ENCODE results near the gene FTO.
"Not testable (repeated sequence)": the region's sequence is repeated elsewhere in the genome, so short reads cannot be mapped to it uniquely, and the experiment has no call there.

FTO gene

DNA sequence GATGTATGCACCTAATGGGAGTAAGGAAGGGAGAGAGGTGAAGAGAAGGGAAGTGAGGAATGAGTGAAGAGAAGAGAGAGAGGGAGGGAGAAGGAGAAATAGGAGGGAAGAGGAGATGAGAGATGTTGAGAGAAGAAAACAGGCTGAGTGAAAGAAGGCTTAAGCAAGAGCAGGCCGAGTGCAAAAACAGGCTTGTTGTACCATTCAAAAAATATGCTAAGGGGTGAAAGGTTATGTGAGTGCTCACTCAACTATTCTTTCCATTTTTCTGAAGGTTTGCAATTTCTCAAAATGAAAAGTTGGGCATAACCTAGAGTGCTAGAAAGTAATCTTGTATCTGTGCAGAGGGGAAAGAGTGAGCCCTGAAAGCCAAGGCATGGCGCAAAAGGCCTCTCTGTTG, 23.2 kb upstream of the FTO start:
- Histone ChIP-seq H3K9ac (ENCODE audit: low read length) (no peak overlapping the region), H3K36me3 (ENCODE audit: control insufficient read depth, insufficient read depth, low read length) (peaks cover 9% of the 10 kb centered on the region), H3K4me3 (ENCODE audit: low read depth, low read length) (no peak overlapping the region), H3K9me3 (ENCODE audit: control insufficient read depth, insufficient read depth, low read depth, low read length) (0 out of 2 replicates have a peak, but pooled peaks cover 4% of the 10 kb centered on the region), H3K4me1 (ENCODE audit: control insufficient read depth, insufficient read depth, low read length) (peaks cover 5% of the 10 kb centered on the region; the same call in 1 of the 2 replicates), H3K27ac (ENCODE audit: low read depth, low read length) (no peak overlapping the region), H3K27me3 (ENCODE audit: control insufficient read depth, insufficient read depth, low read length) (no peaks in the 10 kb centered on the region)

DNA sequence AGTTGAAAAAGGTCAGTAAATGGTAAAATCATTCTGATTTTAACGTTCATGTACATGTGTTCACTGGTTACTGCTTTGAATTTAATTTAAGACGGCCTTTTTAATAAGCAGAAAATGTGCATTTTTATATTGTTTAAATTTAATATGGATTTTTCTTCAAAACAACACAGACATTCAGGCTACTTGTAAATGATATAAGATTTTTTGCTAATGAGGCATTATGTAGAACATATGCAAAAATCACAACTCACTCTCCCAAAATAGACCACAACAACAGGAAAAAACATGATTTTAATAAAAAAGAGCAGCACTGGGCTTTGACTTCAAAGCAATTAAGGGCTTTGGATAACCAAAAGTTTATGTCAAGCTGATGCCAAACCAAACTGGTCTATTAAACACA, 22.6 kb upstream of the FTO start:
- Histone ChIP-seq H3K27me3 (ENCODE audit: control insufficient read depth, insufficient read depth, low read length) (no peaks in the 10 kb centered on the region), H3K4me1 (ENCODE audit: control insufficient read depth, insufficient read depth, low read length) (peaks cover 5% of the 10 kb centered on the region; the same call in 1 of the 2 replicates), H3K4me3 (ENCODE audit: low read depth, low read length) (no peak overlapping the region), H3K9ac (ENCODE audit: low read length) (no peak overlapping the region), H3K27ac (ENCODE audit: low read depth, low read length) (no peak overlapping the region), H3K36me3 (ENCODE audit: control insufficient read depth, insufficient read depth, low read length) (peaks cover 12% of the 10 kb centered on the region), H3K9me3 (ENCODE audit: control insufficient read depth, insufficient read depth, low read depth, low read length) (0 out of 2 replicates have a peak, but pooled peaks cover 4% of the 10 kb centered on the region)

DNA sequence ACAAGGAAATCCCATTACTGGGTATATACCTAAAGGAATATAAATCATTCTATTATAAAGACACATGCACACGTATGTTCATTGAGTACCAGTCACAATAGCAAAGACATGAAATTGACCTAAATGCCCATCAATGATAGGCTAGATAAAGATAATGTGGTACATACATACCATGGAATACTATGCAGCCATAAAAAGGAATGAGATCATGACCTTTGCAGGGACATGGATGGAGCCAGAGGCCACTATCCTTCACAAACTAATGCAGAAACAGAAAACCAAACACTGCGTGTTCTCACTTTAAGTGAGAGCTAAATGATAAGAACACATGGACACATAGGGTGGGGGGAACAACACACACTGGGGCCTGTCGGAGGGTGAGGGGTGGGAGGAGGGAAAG, 18.6 kb upstream of the FTO start:
- not testable (repeated sequence) for H3K4me1 ChIP-seq (ENCODE audit: control insufficient read depth, insufficient read depth, low read length); H3K27ac ChIP-seq (ENCODE audit: low read depth, low read length); H3K9me3 ChIP-seq (ENCODE audit: control insufficient read depth, insufficient read depth, low read depth, low read length); H3K27me3 ChIP-seq (ENCODE audit: control insufficient read depth, insufficient read depth, low read length); H3K9ac ChIP-seq (ENCODE audit: low read length); H3K4me3 ChIP-seq (ENCODE audit: low read depth, low read length)
- peaks cover 21% of the 10 kb centered on the region for H3K36me3 ChIP-seq (ENCODE audit: control insufficient read depth, insufficient read depth, low read length)

GRCh38 chr16:53686710-53687109, 17.2 kb upstream of the FTO start:
- H3K27ac ChIP-seq (ENCODE audit: low read depth, low read length) = no peak overlapping the region
- peaks cover 21% of the 10 kb centered on the region for H3K36me3 ChIP-seq (ENCODE audit: control insufficient read depth, insufficient read depth, low read length)
- H3K9me3 ChIP-seq (ENCODE audit: control insufficient read depth, insufficient read depth, low read depth, low read length) = 0 out of 2 replicates have a peak, but pooled peaks cover 4% of the 10 kb centered on the region
- no peaks in the 10 kb centered on the region for H3K4me1 ChIP-seq (ENCODE audit: control insufficient read depth, insufficient read depth, low read length)
- no peaks in the 10 kb centered on the region for H3K27me3 ChIP-seq (ENCODE audit: control insufficient read depth, insufficient read depth, low read length)
- H3K9ac ChIP-seq (ENCODE audit: low read length) = no peak overlapping the region
- no peak overlapping the region for H3K4me3 ChIP-seq (ENCODE audit: low read depth, low read length)

DNA sequence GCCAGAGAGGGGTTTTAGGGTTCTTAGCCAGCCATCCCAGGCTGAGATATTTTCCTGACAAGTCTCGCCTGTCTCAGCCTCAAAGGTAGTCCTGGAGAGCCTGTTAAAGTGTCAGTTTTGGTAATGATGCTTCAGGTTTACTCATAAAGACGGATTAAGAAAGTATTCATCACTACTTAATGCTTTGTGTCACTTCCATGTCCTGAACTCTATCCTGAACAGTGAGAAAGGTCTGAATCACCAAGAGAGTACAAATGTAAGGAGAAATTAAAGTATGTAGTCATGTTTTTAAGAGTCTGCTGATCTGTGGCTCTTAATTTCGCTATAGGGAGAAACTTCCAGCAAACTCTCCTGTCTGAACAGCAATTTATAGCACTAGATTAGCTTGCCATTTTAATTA, 14.3 kb upstream of the FTO start:
- Histone ChIP-seq H3K4me1 (ENCODE audit: control insufficient read depth, insufficient read depth, low read length) (no peaks in the 10 kb centered on the region), H3K27me3 (ENCODE audit: control insufficient read depth, insufficient read depth, low read length) (no peaks in the 10 kb centered on the region), H3K9me3 (ENCODE audit: control insufficient read depth, insufficient read depth, low read depth, low read length) (0 out of 2 replicates have a peak, but pooled peaks cover 4% of the 10 kb centered on the region), H3K4me3 (ENCODE audit: low read depth, low read length) (no peak overlapping the region), H3K9ac (ENCODE audit: low read length) (no peak overlapping the region), H3K27ac (ENCODE audit: low read depth, low read length) (no peak overlapping the region), H3K36me3 (ENCODE audit: control insufficient read depth, insufficient read depth, low read length) (peaks cover 21% of the 10 kb centered on the region)

DNA sequence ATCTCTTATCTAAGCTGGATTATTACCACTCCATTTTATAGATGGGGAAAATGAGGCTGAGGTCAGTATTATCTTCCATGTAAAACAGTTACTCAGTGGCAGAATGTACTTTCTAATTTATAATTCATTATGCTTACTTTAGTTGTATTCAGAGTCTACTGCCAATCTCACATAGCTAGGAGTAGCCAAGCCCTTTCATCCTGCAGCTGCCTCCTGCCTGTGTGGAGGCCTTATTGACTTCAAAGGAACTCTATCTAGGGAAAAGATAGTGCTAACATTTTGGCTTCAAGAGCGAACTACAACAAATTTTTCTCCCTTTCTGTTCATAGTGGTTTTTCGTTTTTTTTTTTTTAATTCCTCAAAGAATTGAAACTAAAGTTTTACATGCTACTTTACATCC, 13.2 kb upstream of the FTO start:
- Histone ChIP-seq H3K36me3 (ENCODE audit: control insufficient read depth, insufficient read depth, low read length) (peaks cover 22% of the 10 kb centered on the region), H3K27ac (ENCODE audit: low read depth, low read length) (no peak overlapping the region), H3K4me1 (ENCODE audit: control insufficient read depth, insufficient read depth, low read length) (no peaks in the 10 kb centered on the region), H3K9ac (ENCODE audit: low read length) (no peak overlapping the region), H3K27me3 (ENCODE audit: control insufficient read depth, insufficient read depth, low read length) (no peaks in the 10 kb centered on the region), H3K4me3 (ENCODE audit: low read depth, low read length) (no peak overlapping the region), H3K9me3 (ENCODE audit: control insufficient read depth, insufficient read depth, low read depth, low read length) (no peaks in the 10 kb centered on the region)

DNA sequence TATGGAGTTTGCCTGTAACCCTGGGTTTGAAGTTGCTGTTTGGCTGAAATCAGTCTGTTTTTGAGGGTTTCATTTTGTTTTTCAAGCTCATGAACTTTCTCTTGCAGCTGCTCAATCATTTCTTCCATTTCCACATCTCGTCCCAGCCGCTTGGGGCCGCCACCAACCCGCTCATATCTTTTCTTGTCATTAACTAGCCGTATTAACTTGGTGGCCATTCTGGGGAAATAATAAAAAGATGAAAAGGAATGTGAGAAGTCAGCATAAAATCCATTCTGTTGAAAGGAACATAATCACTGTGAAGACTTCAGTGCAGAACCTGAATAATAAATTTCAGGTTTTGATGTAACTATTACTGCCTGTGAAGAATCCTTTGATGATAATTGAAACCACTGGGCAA, 11.8 kb upstream of the FTO start:
- Histone ChIP-seq H3K36me3 (ENCODE audit: control insufficient read depth, insufficient read depth, low read length) (peaks cover 17% of the 10 kb centered on the region), H3K4me1 (ENCODE audit: control insufficient read depth, insufficient read depth, low read length) (no peaks in the 10 kb centered on the region), H3K9me3 (ENCODE audit: control insufficient read depth, insufficient read depth, low read depth, low read length) (no peaks in the 10 kb centered on the region), H3K4me3 (ENCODE audit: low read depth, low read length) (no peak overlapping the region), H3K27ac (ENCODE audit: low read depth, low read length) (no peak overlapping the region), H3K9ac (ENCODE audit: low read length) (no peak overlapping the region), H3K27me3 (ENCODE audit: control insufficient read depth, insufficient read depth, low read length) (no peaks in the 10 kb centered on the region)

DNA sequence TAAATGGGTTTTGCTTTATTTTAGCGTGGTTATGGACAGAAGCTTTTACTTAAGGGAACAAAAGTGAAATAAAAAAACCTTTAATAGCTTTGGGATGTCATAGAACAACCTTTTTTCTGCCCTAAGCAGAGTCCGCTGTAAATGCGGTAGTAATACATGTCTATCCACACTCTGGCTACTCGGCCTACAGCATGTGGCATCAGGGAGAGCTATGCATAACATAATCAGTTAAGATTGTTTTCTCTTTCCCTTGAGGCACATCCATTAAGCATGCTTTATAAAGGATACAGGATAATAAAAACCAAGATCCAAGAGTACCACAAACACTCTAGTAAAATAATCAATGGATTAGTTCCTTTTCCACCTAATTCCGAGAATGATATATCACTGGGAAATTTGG, 10.6 kb upstream of the FTO start:
- H3K4me1 ChIP-seq (ENCODE audit: control insufficient read depth, insufficient read depth, low read length) = no peaks in the 10 kb centered on the region
- peaks cover 14% of the 10 kb centered on the region for H3K36me3 ChIP-seq (ENCODE audit: control insufficient read depth, insufficient read depth, low read length)
- no peaks in the 10 kb centered on the region for H3K9me3 ChIP-seq (ENCODE audit: control insufficient read depth, insufficient read depth, low read depth, low read length)
- H3K27me3 ChIP-seq (ENCODE audit: control insufficient read depth, insufficient read depth, low read length) = no peaks in the 10 kb centered on the region
- H3K9ac ChIP-seq (ENCODE audit: low read length) = no peak overlapping the region
- H3K4me3 ChIP-seq (ENCODE audit: low read depth, low read length) = no peak overlapping the region
- no peak overlapping the region for H3K27ac ChIP-seq (ENCODE audit: low read depth, low read length)

- H3K36me3 ChIP-seq (ENCODE audit: control insufficient read depth, insufficient read depth, low read length) = peaks cover 18% of the 10 kb centered on the region
- no peak overlapping the region for H3K9ac ChIP-seq (ENCODE audit: low read length)
- no peaks in the 10 kb centered on the region for H3K27me3 ChIP-seq (ENCODE audit: control insufficient read depth, insufficient read depth, low read length)
- no peak overlapping the region for H3K4me3 ChIP-seq (ENCODE audit: low read depth, low read length)
- H3K27ac ChIP-seq (ENCODE audit: low read depth, low read length) = no peak overlapping the region
- no peaks in the 10 kb centered on the region for H3K4me1 ChIP-seq (ENCODE audit: control insufficient read depth, insufficient read depth, low read length)
- no peaks in the 10 kb centered on the region for H3K9me3 ChIP-seq (ENCODE audit: control insufficient read depth, insufficient read depth, low read depth, low read length)
These were observed 8.9 kb upstream of the FTO start for GRCh38 chr16:53695070-53695469.

DNA sequence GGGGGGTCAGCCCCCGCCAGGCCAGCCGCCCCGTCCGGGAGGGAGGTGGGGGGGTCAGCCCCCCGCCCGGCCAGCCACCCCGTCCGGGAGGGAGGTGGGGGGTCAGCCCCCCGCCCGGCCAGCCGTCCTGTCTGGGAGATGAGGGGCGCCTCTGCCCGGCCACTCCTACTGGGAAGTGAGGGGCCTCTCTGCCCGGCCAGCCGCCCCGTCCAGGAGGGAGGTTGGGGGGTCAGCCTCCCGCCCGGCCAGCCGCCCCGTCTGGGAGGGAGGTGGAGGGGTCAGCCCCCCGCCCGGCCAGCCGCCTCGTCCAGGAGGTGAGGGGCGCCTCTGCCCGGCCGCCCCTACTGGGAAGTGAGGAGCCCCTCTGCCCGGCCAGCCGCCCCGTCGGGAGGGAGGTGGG, 5.7 kb upstream of the FTO start:
- H3K4me3 ChIP-seq (ENCODE audit: low read depth, low read length); H3K4me1 ChIP-seq (ENCODE audit: control insufficient read depth, insufficient read depth, low read length); H3K27me3 ChIP-seq (ENCODE audit: control insufficient read depth, insufficient read depth, low read length); H3K9ac ChIP-seq (ENCODE audit: low read length); H3K27ac ChIP-seq (ENCODE audit: low read depth, low read length); H3K9me3 ChIP-seq (ENCODE audit: control insufficient read depth, insufficient read depth, low read depth, low read length): not testable (repeated sequence)
- H3K36me3 ChIP-seq (ENCODE audit: control insufficient read depth, insufficient read depth, low read length) = peaks cover 27% of the 10 kb centered on the region

DNA sequence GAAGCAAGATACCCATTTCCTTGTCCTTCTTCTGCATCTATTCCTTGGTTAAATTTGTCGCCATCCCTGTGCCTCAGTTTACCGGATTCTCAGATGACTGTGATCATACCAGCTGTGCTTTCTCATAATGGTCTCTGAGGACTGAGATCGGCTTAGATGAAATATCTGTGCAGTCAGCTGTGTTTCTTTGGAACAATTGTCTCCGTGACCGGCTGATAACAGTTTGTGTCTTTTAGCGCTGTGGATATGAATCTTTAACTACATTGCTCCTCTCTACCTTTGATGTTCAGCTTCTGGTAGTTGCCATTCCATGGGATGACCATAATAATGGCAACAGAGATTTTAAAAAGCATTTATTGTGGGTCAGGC, 473 bp downstream of the FTO start:
- Histone ChIP-seq H3K4me1 (ENCODE audit: control insufficient read depth, insufficient read depth, low read length) (peaks cover 7% of the 10 kb centered on the region; the same call in 1 of the 2 replicates), H3K9me3 (ENCODE audit: control insufficient read depth, insufficient read depth, low read depth, low read length) (no peaks in the 10 kb centered on the region), H3K27ac (ENCODE audit: low read depth, low read length) (no peak overlapping the region), H3K36me3 (ENCODE audit: control insufficient read depth, insufficient read depth, low read length) (peaks cover 12% of the 10 kb centered on the region; the same call in 1 of the 2 replicates), H3K9ac (ENCODE audit: low read length) (peak overlapping the region; percentile 68), H3K27me3 (ENCODE audit: control insufficient read depth, insufficient read depth, low read length) (no peaks in the 10 kb centered on the region), H3K4me3 (ENCODE audit: low read depth, low read length) (peak overlapping the region; percentile 89)

- Histone ChIP-seq H3K4me1 (ENCODE audit: control insufficient read depth, insufficient read depth, low read length) (peaks cover 7% of the 10 kb centered on the region; the same call in 1 of the 2 replicates), H3K4me3 (ENCODE audit: low read depth, low read length) (no peak overlapping the region), H3K27me3 (ENCODE audit: control insufficient read depth, insufficient read depth, low read length) (no peaks in the 10 kb centered on the region), H3K36me3 (ENCODE audit: control insufficient read depth, insufficient read depth, low read length) (no peaks in the 10 kb centered on the region), H3K9me3 (ENCODE audit: control insufficient read depth, insufficient read depth, low read depth, low read length) (no peaks in the 10 kb centered on the region), H3K27ac (ENCODE audit: low read depth, low read length) (no peak overlapping the region), H3K9ac (ENCODE audit: low read length) (no peak overlapping the region)
These were observed 3.7 kb downstream of the FTO start for GRCh38 chr16:53707671-53708070.

Measured in HUES6 (cell line).